AG10803 (cell line): ENCODE data around the gene COL4A1.

ENCODE experiments used
- DNase-seq: peaks from one replicate; pipeline ENCODE4 v3.0.0; 2010; ENCODE audit warnings: low read depth
- H3K4me3 ChIP-seq: 2 replicates; pipeline ENCODE4 v1.5.1; 2011; ENCODE audit warnings: mild to moderate bottlenecking, low read length, control low read depth
- TF ChIP-seq, protein P1 (sequence below): conservative IDR thresholded peaks from 2 replicates; pipeline ENCODE4 v1.5.1; 2011; ENCODE audit warnings: mild to moderate bottlenecking, low read length, control low read depth, inconsistent platforms

The COL4A1 gene

DNA sequence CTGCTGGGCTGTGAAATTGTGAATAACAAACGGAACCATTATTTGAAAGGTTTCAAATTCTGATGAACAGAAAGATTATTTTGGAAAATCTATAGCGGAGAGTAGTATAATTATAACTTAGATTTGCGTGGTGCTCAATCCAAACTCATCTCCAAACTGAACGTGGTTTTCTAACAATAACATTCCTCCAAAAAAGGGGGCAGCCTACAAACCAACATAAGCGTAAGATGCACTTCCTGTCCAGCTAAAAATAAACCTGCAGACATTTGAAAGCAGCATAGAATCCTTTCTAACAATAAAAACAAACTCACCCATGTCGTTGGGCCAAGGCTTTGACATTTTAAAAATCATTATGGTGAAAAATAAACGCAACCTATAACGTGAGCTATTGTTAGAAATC is 178.4 kb downstream of the COL4A1 start:
- DNase-seq: no peak

DNA sequence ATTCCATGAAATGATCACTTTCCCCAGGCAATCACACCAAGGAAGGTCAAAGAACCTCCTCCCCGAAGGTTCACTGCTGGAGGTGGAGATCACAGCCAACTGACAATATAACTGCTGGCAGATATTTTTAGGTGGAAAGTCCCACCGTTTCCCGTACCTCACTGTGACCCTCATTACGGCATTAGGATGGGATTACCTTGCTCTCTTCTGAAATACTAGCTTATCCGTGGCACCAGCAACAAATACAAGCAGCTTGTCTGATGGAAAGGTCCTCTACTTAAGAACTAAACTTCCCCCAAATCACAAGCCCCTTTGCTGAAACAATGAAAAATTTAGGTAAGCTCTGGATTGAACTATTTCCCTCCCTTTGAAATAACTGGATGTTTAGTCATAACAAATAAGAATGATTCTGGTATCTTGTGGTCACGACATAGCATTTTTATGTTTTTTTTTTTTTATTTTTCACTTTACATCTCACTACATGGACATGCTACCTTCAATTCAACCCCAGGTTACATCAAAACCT is 178.9 kb downstream of the COL4A1 start:
- TF ChIP-seq, protein P1, sequence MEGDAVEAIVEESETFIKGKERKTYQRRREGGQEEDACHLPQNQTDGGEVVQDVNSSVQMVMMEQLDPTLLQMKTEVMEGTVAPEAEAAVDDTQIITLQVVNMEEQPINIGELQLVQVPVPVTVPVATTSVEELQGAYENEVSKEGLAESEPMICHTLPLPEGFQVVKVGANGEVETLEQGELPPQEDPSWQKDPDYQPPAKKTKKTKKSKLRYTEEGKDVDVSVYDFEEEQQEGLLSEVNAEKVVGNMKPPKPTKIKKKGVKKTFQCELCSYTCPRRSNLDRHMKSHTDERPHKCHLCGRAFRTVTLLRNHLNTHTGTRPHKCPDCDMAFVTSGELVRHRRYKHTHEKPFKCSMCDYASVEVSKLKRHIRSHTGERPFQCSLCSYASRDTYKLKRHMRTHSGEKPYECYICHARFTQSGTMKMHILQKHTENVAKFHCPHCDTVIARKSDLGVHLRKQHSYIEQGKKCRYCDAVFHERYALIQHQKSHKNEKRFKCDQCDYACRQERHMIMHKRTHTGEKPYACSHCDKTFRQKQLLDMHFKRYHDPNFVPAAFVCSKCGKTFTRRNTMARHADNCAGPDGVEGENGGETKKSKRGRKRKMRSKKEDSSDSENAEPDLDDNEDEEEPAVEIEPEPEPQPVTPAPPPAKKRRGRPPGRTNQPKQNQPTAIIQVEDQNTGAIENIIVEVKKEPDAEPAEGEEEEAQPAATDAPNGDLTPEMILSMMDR: no peak
- H3K4me3 ChIP-seq: no peak overlapping the region
- peak; percentile 60 for DNase-seq

More for the DNA sequence above, 178.4 kb downstream of the COL4A1 start:
- TF ChIP-seq, protein P1: no peak
- H3K4me3 ChIP-seq: no peak overlapping the region

DNA sequence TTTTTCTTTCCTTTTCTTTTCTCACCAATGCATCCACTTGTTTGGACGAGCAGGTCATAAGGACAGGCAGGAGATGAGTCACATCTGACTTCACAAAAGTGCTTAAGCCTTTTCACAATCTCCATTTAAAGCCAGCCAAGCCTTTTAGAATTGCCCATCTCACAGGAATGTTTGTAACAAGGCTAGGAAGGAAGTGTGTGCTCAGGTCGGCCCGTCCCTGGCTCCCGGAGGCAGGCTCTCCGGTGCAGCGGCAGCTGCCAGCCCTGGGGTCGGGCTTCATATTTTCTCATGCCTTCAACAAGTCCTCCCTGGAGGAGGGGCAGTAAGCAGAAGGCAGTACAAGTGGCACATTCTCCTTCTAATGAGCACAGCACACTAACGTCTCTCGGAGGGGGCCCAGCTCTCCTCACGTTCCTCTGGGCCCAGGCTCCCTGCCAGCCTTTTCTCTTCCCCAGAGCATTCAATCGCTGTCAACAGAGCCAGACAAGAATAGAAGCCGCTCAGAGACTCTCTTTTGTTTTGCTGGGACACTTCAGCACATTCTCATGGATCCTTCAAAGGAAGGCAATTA is 180.5 kb downstream of the COL4A1 start:
- H3K4me3 ChIP-seq: peak overlapping the region; percentile 33
- TF ChIP-seq, protein P1: no peak
- peak; percentile 96 for DNase-seq

DNA sequence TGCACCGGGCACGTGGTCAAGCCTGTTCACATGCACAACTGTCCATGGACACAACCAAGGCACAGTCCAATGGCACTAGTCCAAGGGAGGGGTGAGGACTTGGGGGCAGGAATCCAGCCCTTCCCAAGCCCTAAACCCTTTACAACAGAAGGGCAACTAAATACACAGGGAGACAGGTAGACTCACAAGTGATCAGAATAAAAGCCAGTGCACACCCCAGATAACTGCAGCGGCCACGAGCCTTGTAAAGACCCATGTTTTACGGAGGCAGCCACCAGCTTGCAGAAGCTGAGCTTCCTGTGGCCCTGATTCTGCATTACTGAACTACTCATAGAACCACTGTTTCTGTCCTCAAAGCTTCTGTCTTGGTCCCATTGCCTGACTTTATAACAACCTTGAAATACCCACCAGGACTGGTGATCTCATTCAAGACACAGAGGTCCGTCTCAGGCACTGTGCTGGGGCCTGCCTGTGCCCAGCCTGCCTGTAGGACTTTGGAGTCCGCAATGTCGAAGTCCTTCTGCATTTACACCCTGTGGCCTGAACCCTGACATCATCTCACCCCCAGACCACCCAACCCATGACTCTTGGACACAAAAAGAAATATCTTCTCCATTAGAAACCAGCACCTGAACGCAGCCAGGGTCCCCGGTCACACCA is 181.2 kb downstream of the COL4A1 start:
- no peak overlapping the region; the same call in 1 of the 2 replicates for H3K4me3 ChIP-seq
- no peak for DNase-seq
- TF ChIP-seq, protein P1: no peak

DNA sequence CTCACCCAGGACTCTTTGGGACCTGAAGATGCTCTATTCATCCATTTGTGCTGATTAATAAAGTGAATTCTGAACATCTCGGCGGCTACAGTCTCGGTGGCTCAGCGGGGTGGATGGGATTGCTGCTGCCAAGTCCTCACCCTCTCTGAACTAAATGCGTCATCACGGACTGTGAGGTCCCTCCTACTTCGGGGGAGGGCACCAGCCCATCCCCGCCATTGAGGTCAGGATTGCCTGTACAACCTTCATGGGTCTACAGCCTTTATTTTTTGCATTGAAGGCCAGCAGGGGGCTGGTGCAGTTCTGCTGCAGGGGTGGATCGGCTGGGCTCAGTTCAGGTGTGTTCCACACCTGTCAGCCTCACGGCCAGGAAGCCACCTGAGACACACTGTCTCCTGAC is 181.8 kb downstream of the COL4A1 start:
- DNase-seq: no peak
- no peak overlapping the region for H3K4me3 ChIP-seq
- TF ChIP-seq, protein P1: no peak

DNA sequence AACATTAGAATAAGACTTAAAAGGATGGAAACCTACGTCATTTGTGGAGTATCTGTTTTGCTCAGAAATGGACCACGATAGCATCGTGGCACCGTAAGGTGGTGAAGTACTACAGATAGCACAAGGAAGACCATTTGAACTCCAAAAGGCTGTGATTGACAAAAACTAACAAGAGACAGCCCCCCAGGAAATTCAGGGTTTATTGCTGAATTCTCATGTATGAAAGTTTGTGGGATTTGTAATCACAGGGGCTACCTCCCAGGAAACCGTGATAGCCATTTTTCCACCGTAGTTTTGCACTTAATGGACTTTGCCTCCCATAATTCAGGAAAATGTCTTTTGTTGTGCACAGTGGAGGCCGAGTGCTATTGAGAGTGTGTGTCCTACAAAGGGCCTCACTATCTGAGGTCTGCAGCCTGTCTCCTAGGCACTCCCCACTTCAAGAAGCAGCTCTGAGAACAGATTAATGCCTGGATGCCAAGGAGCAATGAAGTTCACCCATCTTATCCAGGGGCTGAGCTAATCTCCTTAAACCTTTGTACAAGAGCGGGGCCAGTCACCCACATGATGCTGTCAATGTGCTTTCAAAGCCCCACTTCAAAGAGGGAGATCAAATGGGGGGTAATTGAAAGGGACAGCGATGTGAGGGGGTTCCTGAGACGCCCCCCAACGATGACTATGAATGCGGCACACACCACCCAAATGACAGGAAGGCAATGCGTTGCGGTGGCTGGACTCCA is 182.6 kb downstream of the COL4A1 start:
- no peak overlapping the region for H3K4me3 ChIP-seq
- no peak for DNase-seq
- TF ChIP-seq, protein P1: no peak
